T-helper 17 cell (primary cell): ENCODE results near the gene ZNF253. TPM values are rescaled to one million over a fixed set of nuclear protein-coding genes. Genes with fewer than 3 reads are reported as not detected.
"Not testable (repeated sequence)": the region's sequence is repeated elsewhere in the genome, so short reads cannot be mapped to it uniquely, and the experiment has no call there.

Source experiments
- ATAC-seq: fragments of 150-1000 bp; cut with Tn5 transposase; 2 replicates; pipeline ENCODE4 v1.10.0; 2021; ENCODE audit warnings: mild to moderate bottlenecking, moderate library complexity
- DNase-seq, 3 donors: peaks; one replicate each; pipeline versions ENCODE4 v3.0.0 to v3.0.0-alpha.2; 2020 to 2021
- H3K9me3 ChIP-seq: one replicate; pipeline ENCODE4 v1.7.0; 2013; ENCODE audit warnings: low read length, mild to moderate bottlenecking; ENCODE audit not compliant: control insufficient read depth, poor library complexity, severe bottlenecking
- H3K27ac Mint-ChIP-seq: one replicate; pipeline ENCODE4 v1.8.0; 2022; ENCODE audit warnings: mild to moderate bottlenecking, moderate library complexity, mixed read lengths
- H3K27me3 Mint-ChIP-seq: one replicate; pipeline ENCODE4 v1.8.0; 2022; ENCODE audit warnings: mixed read lengths
- H3K36me3 Mint-ChIP-seq: one replicate; pipeline ENCODE4 v1.8.0; 2022; ENCODE audit warnings: low read depth, mixed read lengths
- H3K4me1 Mint-ChIP-seq: one replicate; pipeline ENCODE4 v1.8.0; 2022; ENCODE audit warnings: mild to moderate bottlenecking, mixed read lengths
- H3K4me3 Mint-ChIP-seq: one replicate; pipeline ENCODE4 v1.8.0; 2022; ENCODE audit warnings: mild to moderate bottlenecking, moderate library complexity, mixed read lengths
- total RNA-seq, 4 donors: library from RNA in 2 of 4; stranded (reverse) in 2 of 4; gene quantifications; one replicate each; pipeline ENCODE4 v1.2.3 and lab custom pipeline; 2022 to 2026

ZNF253 gene
- total RNA-seq, result 1 to 10 TPM; 5.8 to 8.0 TPM
- total RNA-seq (lab: John Stamatoyannopoulos, UW), result 10.2 to 37.9 reads per million in 2 donors

DNA sequence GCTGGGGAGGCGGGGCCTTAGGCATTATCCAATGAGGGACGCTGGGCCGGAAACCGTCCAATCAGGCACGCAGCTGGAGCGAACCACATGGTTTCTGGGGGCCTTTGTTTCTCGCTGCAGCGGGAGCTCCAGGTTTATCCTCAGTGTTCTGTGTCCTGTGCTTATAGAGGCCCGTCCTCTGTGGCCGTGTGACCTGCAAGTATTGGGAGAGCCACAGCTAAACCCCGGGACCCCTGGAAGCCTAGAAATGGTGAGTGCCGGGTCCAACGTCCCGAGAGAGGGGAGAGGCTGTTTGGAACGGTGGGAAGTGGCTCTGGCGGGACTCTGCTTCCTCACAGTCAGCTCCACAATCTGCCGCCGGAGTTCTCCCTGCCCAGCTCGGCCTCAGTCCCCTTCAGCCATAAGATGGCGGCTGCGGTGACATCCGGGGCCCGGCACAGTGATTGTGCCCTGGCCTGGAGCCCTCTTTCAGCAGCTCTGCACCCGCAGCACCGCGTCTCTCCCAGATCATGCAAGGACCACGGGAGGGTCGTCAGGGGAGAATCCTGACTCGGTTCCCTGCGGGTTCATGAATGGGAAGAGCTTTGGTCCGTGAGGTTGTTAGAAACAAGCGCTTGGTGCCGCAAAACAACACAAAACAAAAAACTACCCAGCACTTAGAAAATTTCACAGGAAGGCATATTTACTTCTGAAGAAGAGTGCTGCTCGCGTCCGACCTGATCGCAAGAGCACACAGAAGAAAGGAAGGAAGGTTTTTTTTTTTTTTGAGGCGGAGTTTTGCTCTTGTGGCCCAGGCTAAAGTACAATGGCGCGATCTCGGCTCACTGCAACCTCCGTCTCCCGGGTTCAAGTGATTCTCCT is at the start of gene ZNF253:
Gene ZNF253 (plus strand): TSS at position 133 of the 861 bp plus-strand sequence. CDS start 115 bp downstream, at position 248.
- Mint-ChIP-seq H3K36me3 (no peaks in the 10 kb centered on the region), H3K4me1 (peaks cover 19% of the 10 kb centered on the region), H3K4me3 (peak within 1 kb of the TSS; percentile 99), H3K27me3 (no peaks in the 10 kb centered on the region), H3K27ac (peak within 1 kb of the TSS; percentile 98)
- ATAC-seq (peak; percentile 91), DNase-seq (peak; percentile 81 to 89 (median 83))
- no peaks in the 10 kb centered on the region for H3K9me3 ChIP-seq

DNA sequence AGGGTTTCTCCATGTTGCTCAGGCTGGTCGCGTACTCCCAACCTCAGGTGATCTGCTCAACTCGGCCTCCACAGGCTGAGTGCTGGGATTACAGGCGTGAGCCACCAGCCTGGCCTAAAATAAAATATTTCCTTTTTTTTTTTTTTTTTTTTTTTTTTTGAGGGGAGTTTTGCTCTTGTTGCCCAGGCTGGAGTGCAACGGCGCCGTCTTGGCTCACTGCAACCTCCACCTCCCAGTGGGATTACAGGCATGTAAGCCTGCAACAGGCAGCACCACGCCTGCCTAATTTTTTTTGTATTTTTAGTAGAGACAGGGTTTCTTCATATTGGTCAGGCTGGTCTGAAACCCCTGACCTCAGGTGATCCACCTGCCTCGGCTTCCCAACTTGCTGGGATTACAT is 49.0 kb upstream of the ZNF253 start:
- Mint-ChIP-seq H3K4me1 (peaks cover 23% of the 10 kb centered on the region), H3K27ac (peak overlapping the region; percentile 99), H3K27me3 (no peaks in the 10 kb centered on the region), H3K4me3 (peak overlapping the region; percentile 57), H3K36me3 (peaks cover 7% of the 10 kb centered on the region)
- DNase-seq (no peak), ATAC-seq (no peak)
- H3K9me3 ChIP-seq, result peaks cover 2% of the 10 kb centered on the region

DNA sequence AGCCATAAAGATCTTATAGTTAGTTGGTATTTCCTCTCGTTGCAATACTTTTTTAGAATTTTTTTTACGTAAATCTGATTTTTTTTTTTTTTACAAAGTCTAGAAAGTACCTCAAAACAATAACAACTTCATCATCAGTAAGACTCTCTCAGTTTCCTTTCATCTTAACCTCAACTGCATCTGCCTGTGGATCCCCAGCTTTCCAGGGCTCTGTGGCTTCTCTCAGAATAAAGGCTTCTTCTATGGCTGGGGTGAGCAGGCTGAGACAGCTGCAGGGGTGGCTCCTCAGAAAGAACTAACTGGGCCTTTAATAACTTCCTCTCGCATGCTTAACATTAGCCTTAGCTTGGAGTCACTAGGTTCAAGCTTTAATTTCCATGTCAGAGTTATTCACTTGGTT is 48.3 kb upstream of the ZNF253 start:
- Mint-ChIP-seq H3K27me3 (no peaks in the 10 kb centered on the region), H3K36me3 (peaks cover 7% of the 10 kb centered on the region), H3K4me1 (peaks cover 23% of the 10 kb centered on the region), H3K27ac (peak overlapping the region; percentile 99), H3K4me3 (peak overlapping the region; percentile 66)
- H3K9me3 ChIP-seq, result peaks cover 2% of the 10 kb centered on the region
- ATAC-seq, result peak; percentile 61
- DNase-seq, result peak; percentile 11 to 52 (median 49)

DNA sequence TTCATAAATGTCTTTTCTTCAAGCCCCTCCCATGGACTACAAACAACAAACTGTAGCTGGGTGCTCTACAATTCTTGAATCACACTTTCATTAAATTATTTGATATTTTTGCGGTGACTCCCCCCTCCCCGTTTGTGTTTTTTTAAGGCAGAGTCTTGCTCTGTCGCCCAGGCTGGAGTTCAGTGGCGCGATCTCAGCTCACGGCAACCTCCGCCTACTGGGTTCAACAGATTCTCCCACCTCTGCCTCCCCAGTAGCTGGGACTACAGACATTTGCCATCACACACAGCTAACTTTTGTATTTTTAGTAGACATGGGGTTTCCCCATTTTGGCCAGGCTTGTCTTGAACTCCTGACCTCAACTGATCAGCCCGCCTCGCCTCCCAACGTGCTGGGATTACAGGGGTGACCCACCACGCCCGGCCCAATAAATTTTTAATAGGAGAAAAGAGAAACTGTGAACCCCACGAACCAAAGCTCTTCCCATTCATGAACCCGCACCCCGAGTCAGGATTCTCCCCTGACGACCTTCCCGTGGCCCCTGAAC is 44.8 kb upstream of the ZNF253 start:
- ATAC-seq (no peak), DNase-seq (no peak)
- Mint-ChIP-seq H3K4me1 (peaks cover 15% of the 10 kb centered on the region), H3K27ac (peak overlapping the region; percentile 99), H3K4me3 (peak overlapping the region; percentile 97), H3K27me3 (no peaks in the 10 kb centered on the region), H3K36me3 (peaks cover 4% of the 10 kb centered on the region)
- peaks cover 2% of the 10 kb centered on the region for H3K9me3 ChIP-seq

DNA sequence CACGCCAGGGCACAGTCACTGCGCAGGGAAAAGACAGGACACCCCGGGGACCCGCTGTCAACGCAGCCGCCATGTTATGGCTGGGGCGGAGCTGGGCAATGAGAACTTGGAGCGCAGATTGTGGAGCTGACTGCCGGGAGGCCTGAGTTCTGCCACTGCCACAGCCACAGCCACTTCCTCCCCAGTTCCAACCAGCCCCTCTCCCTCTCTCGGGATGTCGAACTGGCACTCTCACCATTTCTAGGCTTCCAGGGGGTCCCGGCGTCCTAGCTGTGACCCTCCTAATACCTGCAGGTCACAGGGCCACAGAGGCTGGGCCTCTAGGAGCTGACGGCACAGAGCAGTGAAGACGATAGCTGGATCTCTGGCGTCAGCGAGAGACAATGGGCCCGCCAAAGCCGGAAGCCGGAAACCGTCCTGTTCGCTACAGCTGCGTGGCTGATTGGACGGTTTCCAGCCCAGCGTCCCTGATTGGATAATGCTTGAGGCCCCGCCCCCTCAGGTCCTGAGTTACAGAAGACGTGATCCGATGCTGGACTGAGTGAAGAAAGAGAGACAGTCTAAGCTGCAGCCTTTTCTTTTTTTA is 44.2 kb upstream of the ZNF253 start, which contains the start of gene ZNF506:
Gene ZNF506 (minus strand): TSS at position 385 of the 586 bp plus-strand sequence. CDS start 147 bp downstream, at position 238.
- DNase-seq, result peak; percentile 90 to 95 (median 92)
- H3K4me3 Mint-ChIP-seq, result peak within 1 kb of the TSS; percentile 97
- no peaks in the 10 kb centered on the region for H3K27me3 Mint-ChIP-seq
- H3K9me3 ChIP-seq, result peaks cover 2% of the 10 kb centered on the region
- peaks cover 15% of the 10 kb centered on the region for H3K4me1 Mint-ChIP-seq
- H3K27ac Mint-ChIP-seq, result peak within 1 kb of the TSS; percentile 99
- ATAC-seq, result peak; percentile 85
- peaks cover 4% of the 10 kb centered on the region for H3K36me3 Mint-ChIP-seq

DNA sequence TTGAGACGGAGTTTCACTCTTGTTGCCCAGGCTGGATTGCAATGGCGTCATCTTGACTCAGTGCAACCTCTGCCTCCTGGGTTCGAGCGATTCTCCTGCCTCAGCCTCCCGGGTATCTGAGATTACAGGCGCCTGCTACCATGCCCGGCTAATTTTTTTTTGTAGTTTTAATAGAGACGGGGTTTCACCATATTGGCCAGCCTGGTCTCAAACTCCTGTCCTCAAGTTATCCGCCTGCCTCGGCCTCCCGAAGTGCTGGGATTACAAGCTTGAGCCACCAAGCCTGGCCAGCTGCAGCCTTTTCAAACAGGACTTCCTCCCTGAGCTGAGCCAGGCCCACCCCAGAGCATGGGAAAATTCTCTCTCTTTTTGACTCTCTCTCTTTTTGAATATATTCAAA is 43.7 kb upstream of the ZNF253 start:
- ATAC-seq, result peak; percentile 2
- DNase-seq, H3K36me3 Mint-ChIP-seq, H3K27me3 Mint-ChIP-seq, H3K9me3 ChIP-seq: not testable (repeated sequence)
- H3K4me1 Mint-ChIP-seq, result peaks cover 14% of the 10 kb centered on the region
- peak overlapping the region; percentile 97 for H3K4me3 Mint-ChIP-seq
- H3K27ac Mint-ChIP-seq, result peak overlapping the region; percentile 99

DNA sequence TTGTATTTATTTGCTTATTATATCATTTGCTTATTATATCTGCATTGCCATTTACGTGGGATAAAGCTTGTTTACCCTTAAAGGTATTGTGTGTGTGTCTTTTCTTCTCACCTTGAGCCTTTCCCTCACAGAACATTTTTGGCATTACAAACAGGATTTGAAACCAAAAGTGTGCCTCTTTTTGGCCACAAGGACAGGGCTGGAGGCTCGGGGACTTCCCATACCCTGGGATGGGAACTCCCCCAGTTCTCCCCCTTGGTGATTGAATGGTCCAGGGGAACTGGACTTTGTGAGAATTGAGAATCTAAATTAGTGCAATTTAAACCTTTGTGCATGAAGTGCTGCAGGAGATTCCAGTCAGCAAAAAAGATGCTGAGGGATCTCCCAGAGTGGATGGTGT is 41.8 kb upstream of the ZNF253 start:
- Mint-ChIP-seq H3K36me3 (peaks cover 2% of the 10 kb centered on the region), H3K27me3 (no peaks in the 10 kb centered on the region), H3K4me1 (peaks cover 6% of the 10 kb centered on the region), H3K4me3 (no peak overlapping the region), H3K27ac (no peak overlapping the region)
- H3K9me3 ChIP-seq, result peaks cover 2% of the 10 kb centered on the region
- ATAC-seq (no peak), DNase-seq (no peak)

DNA sequence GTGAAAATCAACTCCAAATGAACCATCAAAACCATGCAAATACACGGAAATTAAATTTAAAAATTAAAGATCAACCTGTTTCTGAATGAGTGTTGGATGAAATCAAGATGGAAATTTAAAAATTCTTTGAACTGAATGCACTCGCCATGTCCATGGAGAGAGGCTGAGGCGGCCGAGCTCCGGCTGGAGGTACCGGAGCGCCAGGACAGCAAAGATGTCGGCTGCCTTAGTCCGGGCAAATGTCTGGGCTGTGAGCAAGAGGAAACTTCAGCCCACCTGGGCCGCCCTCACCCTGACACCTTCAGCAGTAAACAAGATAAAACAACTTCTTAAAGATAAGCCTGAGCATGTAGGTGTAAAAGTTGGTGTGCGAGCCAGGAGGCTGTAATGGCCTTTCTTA is 38.8 kb upstream of the ZNF253 start:
- Mint-ChIP-seq H3K4me3 (no peak overlapping the region), H3K27me3 (no peaks in the 10 kb centered on the region), H3K4me1 (no peaks in the 10 kb centered on the region), H3K27ac (no peak overlapping the region), H3K36me3 (peaks cover 3% of the 10 kb centered on the region)
- ATAC-seq (no peak), DNase-seq (no peak)
- peaks cover 6% of the 10 kb centered on the region for H3K9me3 ChIP-seq

DNA sequence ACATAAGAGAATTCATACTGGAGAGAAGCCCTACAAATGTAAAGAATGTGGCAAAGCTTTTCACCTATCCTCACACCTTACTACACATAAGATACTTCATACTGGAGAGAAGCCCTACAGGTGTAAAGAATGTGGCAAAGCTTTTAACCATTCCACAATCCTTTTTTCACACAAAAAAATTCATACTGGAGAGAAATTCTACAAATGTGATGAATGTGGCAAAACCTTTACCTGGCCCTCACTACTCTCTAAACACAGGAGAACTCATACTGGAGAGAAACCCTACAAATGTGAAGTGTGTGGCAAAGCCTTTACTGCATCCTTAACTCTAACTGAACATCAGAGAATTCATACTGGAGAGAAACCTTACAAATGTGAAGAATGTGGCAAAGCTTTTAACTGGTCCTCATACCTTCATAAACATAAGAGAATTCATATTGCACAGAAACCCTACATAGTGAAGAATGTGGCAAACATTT is 30.1 kb upstream of the ZNF253 start:
- no peaks in the 10 kb centered on the region for H3K27me3 Mint-ChIP-seq
- peaks cover 22% of the 10 kb centered on the region for H3K9me3 ChIP-seq
- H3K4me1 Mint-ChIP-seq, result no peaks in the 10 kb centered on the region
- H3K4me3 Mint-ChIP-seq, result no peak overlapping the region
- ATAC-seq (no peak), DNase-seq (no peak)
- no peak overlapping the region for H3K27ac Mint-ChIP-seq
- no peaks in the 10 kb centered on the region for H3K36me3 Mint-ChIP-seq

DNA sequence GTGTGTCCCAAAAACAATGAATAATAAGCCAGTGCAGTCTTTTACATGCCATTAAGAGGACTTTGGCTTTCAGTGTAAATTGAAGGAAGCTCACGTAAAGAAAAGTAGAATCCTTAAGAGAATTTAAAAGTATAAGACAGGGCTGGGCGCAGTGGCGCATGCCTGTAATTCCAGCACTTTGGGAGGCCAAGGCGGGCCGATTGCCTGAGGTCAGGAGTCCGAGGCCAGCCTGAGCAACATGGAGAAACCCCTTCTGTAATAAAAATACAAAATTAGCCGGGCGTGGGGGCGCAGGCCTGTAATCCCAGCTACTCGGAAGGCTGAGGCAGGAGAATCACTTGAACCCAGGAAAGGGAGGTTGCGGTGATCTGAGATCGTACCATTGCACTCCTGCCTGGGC is 17.9 kb upstream of the ZNF253 start:
- Mint-ChIP-seq H3K27ac (peak overlapping the region; percentile 69), H3K36me3 (peaks cover 2% of the 10 kb centered on the region), H3K4me1 (no peaks in the 10 kb centered on the region), H3K4me3 (no peak overlapping the region), H3K27me3 (no peaks in the 10 kb centered on the region)
- DNase-seq (no peak), ATAC-seq (no peak)
- no peaks in the 10 kb centered on the region for H3K9me3 ChIP-seq

DNA sequence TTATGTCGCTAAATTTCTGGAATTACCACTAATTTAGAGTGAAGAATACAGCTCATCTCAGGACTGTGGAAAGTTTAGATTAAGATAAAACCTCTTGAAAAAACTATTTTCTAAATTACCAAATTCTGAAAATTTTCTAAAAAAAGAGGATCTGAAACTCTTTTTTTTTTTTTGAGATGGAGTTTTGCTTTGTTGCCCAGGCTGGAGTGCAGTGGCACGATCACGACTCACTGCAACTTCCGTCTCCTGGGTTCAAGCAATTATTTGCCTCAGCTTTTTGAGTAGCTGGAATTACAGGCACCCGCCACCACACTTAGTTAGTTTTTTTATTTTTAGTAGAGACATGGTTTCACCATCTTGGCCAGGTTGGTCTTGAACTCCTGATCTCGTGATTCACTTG is 16.6 kb upstream of the ZNF253 start:
- no peaks in the 10 kb centered on the region for H3K27me3 Mint-ChIP-seq
- H3K4me1 Mint-ChIP-seq, result no peaks in the 10 kb centered on the region
- no peak for DNase-seq
- H3K27ac Mint-ChIP-seq, result no peak overlapping the region
- no peak overlapping the region for H3K4me3 Mint-ChIP-seq
- H3K36me3 Mint-ChIP-seq, result peaks cover 2% of the 10 kb centered on the region
- no peak for ATAC-seq
- no peaks in the 10 kb centered on the region for H3K9me3 ChIP-seq

DNA sequence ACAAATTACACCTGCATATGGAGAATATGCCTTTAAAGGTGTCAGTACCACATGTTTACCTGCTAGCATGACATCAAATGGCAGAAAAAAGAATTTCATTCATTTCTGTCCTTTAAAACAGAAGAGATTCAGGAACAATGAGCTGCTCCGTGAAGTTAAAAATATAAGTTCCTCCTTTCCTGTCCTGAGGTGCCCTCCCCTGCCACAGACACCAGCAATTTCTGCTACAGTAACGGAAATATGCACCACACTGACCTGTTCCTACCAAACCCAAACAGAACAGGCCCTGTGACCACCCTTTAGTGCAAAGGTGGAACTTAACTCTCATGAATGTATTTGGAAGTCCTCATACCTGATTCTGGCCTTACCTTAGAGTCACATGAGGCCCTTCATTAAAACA is 13.9 kb upstream of the ZNF253 start:
- H3K36me3 Mint-ChIP-seq, H3K27ac Mint-ChIP-seq, H3K27me3 Mint-ChIP-seq, H3K4me1 Mint-ChIP-seq, H3K9me3 ChIP-seq, H3K4me3 Mint-ChIP-seq, ATAC-seq, DNase-seq: not testable (repeated sequence)

DNA sequence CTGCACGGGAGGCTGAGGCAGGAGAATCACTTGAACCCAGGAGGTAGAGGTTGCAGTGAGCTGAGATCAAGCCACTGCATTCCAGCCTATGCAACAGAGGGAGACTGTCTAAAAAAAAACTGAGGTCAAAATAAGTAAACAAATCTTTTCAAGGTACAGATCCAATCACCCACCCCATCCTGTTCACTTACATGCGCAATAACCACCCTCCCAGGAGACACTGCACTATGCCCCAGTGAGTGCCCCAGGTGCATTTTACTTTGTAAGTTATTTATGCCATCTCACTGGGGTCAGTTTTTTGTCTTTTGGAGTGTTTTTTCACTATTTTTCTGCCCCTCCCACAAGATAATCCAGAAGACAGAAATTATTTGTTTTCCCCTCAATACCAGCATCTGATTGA is 6.9 kb upstream of the ZNF253 start:
- ATAC-seq (no peak), DNase-seq (no peak)
- Mint-ChIP-seq H3K4me1 (peaks cover 5% of the 10 kb centered on the region), H3K27ac (no peak overlapping the region), H3K36me3 (no peaks in the 10 kb centered on the region), H3K4me3 (no peak overlapping the region), H3K27me3 (no peaks in the 10 kb centered on the region)
- no peaks in the 10 kb centered on the region for H3K9me3 ChIP-seq
